Cardiac muscle cell (in vitro differentiated cells and primary cell): ENCODE measurements around the gene MCTP1. TPM values are rescaled to one million over a fixed set of nuclear protein-coding genes. Genes with fewer than 3 reads are reported as not detected.

Experiments
- DNase-seq, 2 donors: peaks; one replicate each; pipeline versions ENCODE4 v3.0.0 to v3.0.0-alpha.2; 2010 to 2017; ENCODE audit warnings: low read depth in 1 of 2, low spot score in 1 of 2
- H3K27ac ChIP-seq: fragments of 200-600 bp; sonication (generic); 2 replicates; pipeline ENCODE4 v1.5.1; 2016
- H3K27me3 ChIP-seq: fragments of 200-600 bp; sonication (generic); 2 replicates; pipeline ENCODE4 v1.6.0; 2016; ENCODE audit warnings: control low read depth
- H3K36me3 ChIP-seq: fragments of 200-600 bp; sonication (generic); 2 replicates; pipeline ENCODE4 v1.5.1; 2016; ENCODE audit warnings: control low read depth
- H3K4me1 ChIP-seq: fragments of 200-600 bp; sonication (generic); 2 replicates; pipeline ENCODE4 v1.8.1; 2017; ENCODE audit warnings: low read depth, mild to moderate bottlenecking, mixed run types
- H3K4me3 ChIP-seq: fragments of 200-600 bp; sonication (generic); 2 replicates; pipeline ENCODE4 v1.5.1; 2016; ENCODE audit warnings: mild to moderate bottlenecking
- H3K9me3 ChIP-seq: fragments of 200-600 bp; sonication (generic); 2 replicates; pipeline ENCODE4 v1.5.1; 2017; ENCODE audit warnings: low read depth, mild to moderate bottlenecking, control low read depth
- CTCF ChIP-seq: IDR thresholded peaks from 2 replicates; pipeline ENCODE4 v1.5.1; 2012; ENCODE audit warnings: low read depth, mild to moderate bottlenecking, low read length
- polyA plus RNA-seq: library from polyadenylated mRNA; unstranded; fragments of >200 nt; fragmentation: Nextera tagmentation; extraction: Ambion mirVana; gene quantifications from 2 replicates; pipeline ENCODE4 v1.2.1, GENCODE V29; 2016
- total RNA-seq: library from RNA; depleted of rRNA; stranded (reverse); fragments of >200 nt; gene quantifications from 2 replicates; pipeline ENCODE4 v1.2.3, GENCODE V29; 2016

The MCTP1 gene
- total and polyA plus RNA-seq, 2 experiments from 2014 or later, result 1.4 TPM; not detected in 1

DNA sequence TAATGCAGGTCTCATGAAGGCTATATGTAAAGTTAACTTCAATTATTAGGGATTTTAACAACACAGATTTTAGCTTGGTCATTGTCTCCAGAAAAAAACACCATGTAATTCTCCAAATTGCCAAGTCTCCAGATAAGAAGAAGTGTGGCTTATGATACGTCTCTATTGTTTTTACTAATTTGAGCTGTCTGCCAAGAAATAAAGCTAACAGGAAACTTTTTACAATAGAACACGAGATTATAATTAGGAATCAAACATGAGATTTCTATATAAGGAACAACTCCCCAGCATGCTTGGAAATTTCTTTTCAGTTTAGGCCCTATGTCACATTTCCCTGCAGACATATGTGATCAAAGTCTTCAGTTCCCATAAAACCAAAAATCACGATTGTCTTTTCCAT is 142.7 kb downstream of the MCTP1 start:
- DNase-seq, result no peak
- Histone ChIP-seq H3K36me3 (no peaks in the 10 kb centered on the region), H3K4me3 (no peak overlapping the region), H3K27ac (no peak overlapping the region), H3K4me1 (peaks cover 7% of the 10 kb centered on the region), H3K9me3 (no peaks in the 10 kb centered on the region), H3K27me3 (no peaks in the 10 kb centered on the region)
- TF ChIP-seq CTCF, result no peak

- no peak for DNase-seq
- Histone ChIP-seq H3K27ac (no peak overlapping the region), H3K4me1 (peaks cover 7% of the 10 kb centered on the region), H3K36me3 (no peaks in the 10 kb centered on the region), H3K9me3 (no peaks in the 10 kb centered on the region), H3K27me3 (no peaks in the 10 kb centered on the region), H3K4me3 (no peak overlapping the region)
- TF ChIP-seq CTCF, result no peak
Observed at GRCh38 chr5:95141141-95141540, 143.8 kb downstream of the MCTP1 start.

DNA sequence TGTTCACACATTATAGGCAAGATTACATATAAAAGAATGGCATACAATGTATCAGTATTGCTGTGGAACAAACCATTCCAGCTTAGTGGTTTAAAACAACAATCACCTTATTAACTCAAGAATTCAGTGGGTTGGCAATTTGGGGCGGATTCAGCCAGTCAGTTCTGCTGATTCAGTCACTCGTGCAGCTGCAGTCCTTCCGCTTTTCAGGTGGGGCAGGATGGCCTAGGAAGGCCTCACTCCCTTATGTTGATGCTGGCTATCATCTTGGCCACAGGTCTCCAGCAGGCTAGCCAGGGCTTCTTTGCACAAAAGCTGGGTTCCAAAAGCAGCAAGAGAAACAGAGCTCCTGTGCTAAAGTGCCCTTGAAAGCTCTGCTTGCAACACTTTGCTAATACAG is 150.6 kb downstream of the MCTP1 start:
- Histone ChIP-seq H3K27ac (no peak overlapping the region), H3K9me3 (no peaks in the 10 kb centered on the region), H3K27me3 (no peaks in the 10 kb centered on the region), H3K4me3 (no peak overlapping the region), H3K36me3 (no peaks in the 10 kb centered on the region), H3K4me1 (peaks cover 2% of the 10 kb centered on the region)
- TF ChIP-seq CTCF, result no peak
- DNase-seq, result no peak

- no peaks in the 10 kb centered on the region for H3K36me3 ChIP-seq
- H3K4me1 ChIP-seq, result no peaks in the 10 kb centered on the region
- no peak overlapping the region for H3K27ac ChIP-seq
- H3K27me3 ChIP-seq, result no peaks in the 10 kb centered on the region
- DNase-seq, result no peak
- no peak overlapping the region for H3K4me3 ChIP-seq
- TF ChIP-seq CTCF, result no peak
- no peaks in the 10 kb centered on the region for H3K9me3 ChIP-seq
Observed at GRCh38 chr5:95132096-95132495, 152.8 kb downstream of the MCTP1 start.

DNA sequence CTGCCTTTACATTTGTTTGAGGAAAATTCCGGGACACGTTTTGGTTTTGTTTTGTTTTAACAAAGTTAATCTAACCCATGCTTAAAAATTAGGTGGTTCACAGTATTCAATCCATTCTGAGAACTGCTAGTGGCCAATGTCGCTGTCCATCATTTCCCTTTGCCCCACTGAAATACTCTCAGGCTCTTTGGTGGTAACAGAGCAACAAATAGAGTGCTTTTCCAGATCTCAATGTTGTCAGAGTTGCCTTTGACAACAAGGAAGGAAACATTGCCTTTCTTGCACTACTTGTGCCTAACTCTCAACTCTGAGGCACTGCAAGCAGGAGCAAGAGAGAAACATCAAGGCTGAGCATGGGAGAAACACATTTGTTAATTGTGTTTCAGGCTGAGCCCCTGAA is 154.0 kb downstream of the MCTP1 start:
- no peak for TF ChIP-seq CTCF
- Histone ChIP-seq H3K4me3 (no peak overlapping the region), H3K27me3 (no peaks in the 10 kb centered on the region), H3K9me3 (no peaks in the 10 kb centered on the region), H3K27ac (no peak overlapping the region), H3K36me3 (no peaks in the 10 kb centered on the region), H3K4me1 (no peaks in the 10 kb centered on the region)
- DNase-seq, result no peak

- no peaks in the 10 kb centered on the region for H3K4me1 ChIP-seq
- no peak overlapping the region for H3K27ac ChIP-seq
- H3K36me3 ChIP-seq, result no peaks in the 10 kb centered on the region
- no peak for DNase-seq
- H3K9me3 ChIP-seq, result no peaks in the 10 kb centered on the region
- no peak for TF ChIP-seq CTCF
- no peak overlapping the region for H3K4me3 ChIP-seq
- H3K27me3 ChIP-seq, result no peaks in the 10 kb centered on the region
Observed at GRCh38 chr5:95124731-95125130, 160.2 kb downstream of the MCTP1 start.
